HG03066 (cell line): ENCODE measurements around the gene FOXP2.
"Not testable (repeated sequence)": the region's sequence is repeated elsewhere in the genome, so short reads cannot be mapped to it uniquely, and the experiment has no call there.

Experiments
- ATAC-seq: cut with Tn5 transposase; IDR thresholded peaks from one replicate; pipeline ENCODE4 v1.9.1; 2021; ENCODE audit warnings: low read depth; ENCODE audit not compliant: unreplicated experiment

FOXP2 gene

GRCh38 chr7:114419441-114420272 is 5.0 kb downstream of the FOXP2 start:
- ATAC-seq, result no peak

- no peak for ATAC-seq
Measured at GRCh38 chr7:114422507-114423501, 8.2 kb downstream of the FOXP2 start.

DNA sequence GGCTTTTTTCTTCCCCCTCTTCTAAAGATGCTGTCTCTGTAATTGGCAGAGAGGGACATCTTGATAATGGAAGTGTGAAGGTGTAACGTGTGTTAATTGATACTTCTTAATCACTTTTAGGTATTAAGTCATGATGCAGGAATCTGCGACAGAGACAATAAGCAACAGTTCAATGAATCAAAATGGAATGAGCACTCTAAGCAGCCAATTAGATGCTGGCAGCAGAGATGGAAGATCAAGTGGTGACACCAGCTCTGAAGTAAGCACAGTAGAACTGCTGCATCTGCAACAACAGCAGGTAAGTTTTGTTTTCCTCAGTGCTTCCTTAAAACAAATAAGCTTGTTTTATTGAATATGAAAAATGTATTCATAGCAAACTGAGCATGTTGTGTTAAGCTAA is 11.8 kb downstream of the FOXP2 start:
- no peak for ATAC-seq

DNA sequence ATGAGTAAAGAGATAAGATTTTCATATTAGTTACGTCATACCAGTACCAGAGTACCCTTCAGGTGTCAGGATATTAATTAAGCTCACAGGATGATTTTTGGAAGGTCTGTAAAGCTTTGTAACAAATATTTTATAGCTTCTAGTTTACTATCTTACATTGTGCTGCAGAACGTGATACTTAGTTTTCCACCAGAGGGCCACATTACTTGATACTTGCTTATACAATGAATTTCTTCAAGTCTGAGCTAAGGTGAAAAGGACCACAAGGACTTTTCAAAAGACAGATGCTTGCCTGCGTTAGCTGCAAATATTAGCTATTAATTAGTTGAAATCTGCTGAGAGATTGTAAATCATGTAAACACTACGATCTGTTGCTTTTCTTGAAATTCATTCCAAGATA is 12.2 kb downstream of the FOXP2 start:
- no peak for ATAC-seq

GRCh38 chr7:114428211-114428610 is 13.6 kb downstream of the FOXP2 start:
- ATAC-seq, result no peak

GRCh38 chr7:114431189-114431588 is 16.6 kb downstream of the FOXP2 start:
- no peak for ATAC-seq

DNA sequence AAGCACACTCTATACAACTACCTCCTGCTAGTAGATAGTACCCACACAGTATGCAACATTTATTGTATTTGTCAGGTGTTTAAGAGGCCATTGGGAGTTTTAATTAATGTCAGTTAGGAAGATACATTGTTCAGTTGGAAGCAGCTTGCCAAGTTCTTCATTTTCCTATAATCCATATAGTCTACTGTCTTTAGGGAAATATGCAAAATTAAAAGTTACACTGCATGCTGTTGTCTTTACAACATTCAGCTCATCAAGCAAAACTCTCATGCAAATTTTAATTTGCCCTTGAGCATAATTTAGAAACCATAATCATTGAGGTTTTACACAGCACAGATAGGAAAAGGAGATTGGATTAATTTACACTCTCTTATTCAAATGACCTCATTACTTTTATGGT is 17.4 kb downstream of the FOXP2 start:
- ATAC-seq, result no peak

- no peak for ATAC-seq
Measured at GRCh38 chr7:114432703-114433102, 18.1 kb downstream of the FOXP2 start.

DNA sequence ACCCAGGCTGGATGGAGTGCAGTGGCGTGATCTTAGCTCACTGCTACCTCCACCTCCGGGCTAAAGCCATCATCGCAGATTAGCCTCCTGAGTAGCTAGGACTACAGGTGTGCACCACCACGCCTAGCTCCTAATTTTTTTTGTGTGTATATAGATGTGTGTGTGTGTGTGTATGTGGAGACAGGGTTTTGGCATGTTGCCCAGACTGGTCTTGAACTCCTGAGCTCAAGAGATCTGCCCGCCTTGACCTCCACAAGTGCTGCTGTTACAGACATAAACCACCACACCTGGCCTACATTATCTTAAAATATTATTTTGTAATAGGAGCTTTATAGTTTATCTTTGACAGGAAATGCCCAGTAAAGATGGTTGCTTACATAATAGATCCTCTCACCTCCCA is 25.0 kb downstream of the FOXP2 start:
- ATAC-seq, result no peak

GRCh38 chr7:114440927-114441326 is 26.3 kb downstream of the FOXP2 start:
- not testable (repeated sequence) for ATAC-seq

- ATAC-seq, result no peak
Measured at GRCh38 chr7:114444196-114444595, 29.6 kb downstream of the FOXP2 start.

DNA sequence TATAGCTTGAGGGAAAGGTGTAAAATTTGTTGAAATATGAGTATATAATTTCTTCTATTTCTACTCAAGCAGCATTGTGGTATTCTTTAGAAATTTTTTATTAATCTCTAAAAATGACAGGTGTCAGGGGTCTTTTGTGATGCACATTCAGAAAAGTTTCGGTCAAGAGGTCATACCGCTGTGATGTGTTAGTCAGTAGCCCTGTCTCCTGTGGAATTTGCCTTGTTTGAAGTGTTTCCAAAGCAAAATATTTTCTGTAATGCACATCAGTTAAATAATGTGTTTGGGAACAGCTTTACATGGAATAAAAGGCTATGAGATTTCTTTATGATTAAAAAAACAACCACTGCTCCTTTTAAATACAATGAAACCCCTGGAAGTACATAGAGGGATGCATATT is 35.8 kb downstream of the FOXP2 start:
- ATAC-seq, result no peak

GRCh38 chr7:114459574-114459973 is 45.0 kb downstream of the FOXP2 start:
- no peak for ATAC-seq

DNA sequence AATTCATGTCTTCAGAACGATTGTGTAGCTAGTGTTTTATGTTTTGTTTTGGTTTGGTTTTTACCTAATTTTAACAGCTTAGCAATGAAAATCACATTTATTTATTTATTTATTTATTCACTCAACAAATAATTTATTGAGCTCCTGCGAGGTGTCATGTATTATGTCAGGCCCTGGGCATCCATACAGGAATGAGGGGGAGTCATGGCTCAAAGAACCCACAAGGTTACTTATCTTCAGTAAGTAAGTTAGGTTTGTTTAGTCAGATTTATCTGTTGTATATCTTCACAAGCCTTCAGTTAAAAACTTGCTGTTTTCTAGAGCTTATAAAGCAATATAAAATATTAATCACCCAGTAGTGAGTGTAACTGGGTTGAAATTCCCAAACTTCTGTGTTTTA is 45.4 kb downstream of the FOXP2 start:
- no peak for ATAC-seq

DNA sequence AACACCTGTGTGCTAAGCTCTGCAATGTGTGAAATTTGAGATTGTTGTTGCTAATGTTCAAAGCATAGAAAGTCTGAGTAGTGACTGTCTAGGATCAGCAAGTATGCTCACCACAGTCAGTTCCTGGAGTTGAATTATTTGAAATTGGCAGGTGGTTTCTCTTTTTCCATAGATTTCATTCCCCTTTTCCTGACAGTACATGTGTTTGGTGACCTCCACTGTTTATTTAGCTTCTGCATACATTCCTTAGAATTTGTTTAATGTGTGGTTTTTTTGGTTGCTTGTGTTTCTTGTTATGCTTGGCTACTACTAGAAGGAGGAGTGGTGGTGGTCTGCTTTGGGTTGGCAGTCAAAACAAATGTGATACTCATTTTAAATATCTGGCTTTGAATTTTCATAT is 52.3 kb downstream of the FOXP2 start:
- no peak for ATAC-seq

DNA sequence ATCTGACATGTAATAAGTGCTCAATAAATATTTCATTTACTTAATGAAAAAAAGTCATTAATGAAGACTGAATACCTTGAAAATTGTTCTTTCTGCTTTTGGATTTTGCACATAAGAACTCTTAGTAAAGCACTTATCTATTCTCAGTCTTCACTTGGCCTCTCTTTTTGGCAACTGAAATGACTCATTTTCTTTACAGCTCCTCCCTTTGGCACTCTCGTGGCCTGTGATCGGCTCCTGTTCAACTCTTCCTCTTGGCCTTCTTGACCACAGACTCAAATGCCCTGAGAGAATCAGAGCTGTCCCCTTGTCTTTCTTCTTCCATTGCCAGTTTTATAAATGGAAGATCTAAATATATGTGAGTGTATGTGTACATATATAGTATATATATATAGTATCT is 54.2 kb downstream of the FOXP2 start:
- no peak for ATAC-seq

DNA sequence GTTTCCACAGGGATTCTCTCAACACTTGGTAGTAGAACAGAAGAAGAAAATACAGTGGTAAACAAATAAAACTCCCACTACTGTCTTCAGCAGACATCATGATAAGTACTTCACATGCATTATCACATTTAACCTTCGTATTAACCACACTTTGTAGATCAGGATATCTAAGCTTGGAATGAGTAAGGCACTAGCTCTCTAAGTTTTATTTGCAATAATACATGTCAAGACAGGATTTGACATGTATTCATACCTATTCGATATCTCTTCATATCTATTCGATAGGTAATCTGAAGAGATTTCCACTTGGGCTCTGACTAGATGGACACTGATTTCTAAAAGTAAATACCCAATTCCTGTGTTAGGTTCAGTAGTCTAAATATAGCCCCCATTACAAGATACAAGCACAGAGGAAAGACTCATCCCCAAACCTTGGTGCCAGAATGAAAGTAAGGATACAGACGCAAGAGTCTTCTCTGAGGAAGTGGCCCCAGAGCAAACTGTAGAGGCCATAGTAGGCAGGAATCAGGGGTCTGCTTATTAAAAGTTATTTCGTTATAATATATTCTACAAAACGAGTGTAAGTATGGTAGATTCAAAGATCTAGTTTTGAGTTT is 58.4 kb downstream of the FOXP2 start:
- ATAC-seq, result no peak

GRCh38 chr7:114478384-114478783 is 63.8 kb downstream of the FOXP2 start:
- no peak for ATAC-seq

DNA sequence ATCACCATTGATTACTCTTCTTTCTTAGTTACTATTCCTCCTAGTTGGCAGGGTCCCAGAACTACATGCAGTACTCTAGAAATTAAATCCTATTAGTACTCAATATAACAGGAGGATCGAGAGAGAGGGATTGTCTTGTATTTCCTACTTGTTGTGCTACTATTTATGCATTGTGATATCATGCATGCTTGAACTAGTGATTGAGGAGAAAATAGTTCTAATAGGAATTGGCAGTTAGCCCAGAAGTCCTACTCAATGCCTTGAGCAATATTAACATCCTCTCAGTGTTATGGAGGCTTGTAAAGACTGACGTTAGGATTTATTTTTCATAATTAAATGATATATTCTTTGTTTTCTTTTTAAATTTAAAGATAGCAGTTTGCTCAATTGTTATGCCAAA is 67.4 kb downstream of the FOXP2 start:
- ATAC-seq, result no peak

GRCh38 chr7:114484226-114484625 is 69.6 kb downstream of the FOXP2 start:
- no peak for ATAC-seq

DNA sequence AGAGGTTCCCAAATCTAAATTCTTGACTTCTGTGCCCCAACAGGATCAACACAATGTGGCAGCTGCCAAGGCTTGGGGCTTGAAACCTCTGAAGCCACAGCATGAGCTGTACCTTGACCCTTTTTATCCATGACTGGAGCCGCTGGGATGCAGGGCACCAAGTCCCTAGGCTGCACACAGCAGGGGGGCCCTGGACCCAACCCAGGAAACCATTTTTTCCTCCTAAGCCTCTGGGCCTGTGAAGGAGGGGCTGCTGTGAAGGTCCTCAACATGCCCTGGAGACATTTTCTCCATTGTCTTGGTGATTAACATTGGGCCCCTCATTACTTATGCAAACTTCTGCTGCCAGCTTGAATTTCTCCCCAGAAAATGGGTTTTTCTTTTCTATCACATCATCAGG is 72.6 kb downstream of the FOXP2 start:
- ATAC-seq, result no peak
